Upper lobe of right lung (tissue), 1 donor: ENCODE measurements around the gene EXOC4. TPM values are rescaled to one million over a fixed set of nuclear protein-coding genes. Genes with fewer than 3 reads are reported as not detected.

Experiments
- ATAC-seq: fragments of 200-7000 bp; cut with Tn5 transposase; one replicate; pipeline ENCODE4 v1.9.1; 2020; ENCODE audit warnings: mild to moderate bottlenecking, moderate library complexity
- DNase-seq: peaks from one replicate; pipeline ENCODE4 v3.0.0-alpha.2; 2020
- H3K27ac ChIP-seq: fragments of 200-600 bp; one replicate; pipeline ENCODE4 v1.8.0; 2022
- H3K27me3 ChIP-seq: fragments of 200-600 bp; one replicate; pipeline ENCODE4 v1.8.0; 2022; ENCODE audit warnings: mild to moderate bottlenecking
- H3K36me3 ChIP-seq: fragments of 200-600 bp; one replicate; pipeline ENCODE4 v1.8.0; 2022
- H3K4me1 ChIP-seq: fragments of 200-600 bp; one replicate; pipeline ENCODE4 v1.8.0; 2022
- H3K4me3 ChIP-seq: fragments of 200-600 bp; one replicate; pipeline ENCODE4 v1.8.0; 2022; ENCODE audit warnings: mild to moderate bottlenecking
- H3K9me3 ChIP-seq: fragments of 200-600 bp; one replicate; pipeline ENCODE4 v1.8.0; 2022
- CTCF ChIP-seq: fragments of 200-600 bp; IDR thresholded peaks from one replicate; pipeline ENCODE4 v1.8.0; 2022; ENCODE audit warnings: antibody characterized with exemption
- intact Hi-C: fragments of 100-400 bp; cut with DNase I; formaldehyde crosslinking; loops from one replicate; pipeline ENCODE4 v1.11.0; 2022
- total RNA-seq: library from RNA; stranded (reverse); fragmentation: NEBNext Ultra II Directional; extraction: Animal tissue kit (Norgen Biotek cat#: 25700); gene quantifications from one replicate; pipeline ENCODE4 v1.2.1, GENCODE V29; 2021
- donor health status: DM: no; HTN: yes; CAD: no; lungs with severe emphysema.

The EXOC4 gene
- total RNA-seq, 1 donor from 2014 or later: 73.5 TPM

GRCh38 chr7:134013249-134013648 lies 760.4 kb downstream of the EXOC4 start:
- Histone ChIP-seq H3K27ac (no peak overlapping the region), H3K9me3 (no peaks in the 10 kb centered on the region), H3K36me3 (no peaks in the 10 kb centered on the region), H3K27me3 (no peaks in the 10 kb centered on the region), H3K4me1 (no peaks in the 10 kb centered on the region), H3K4me3 (no peak overlapping the region)
- no peak for ATAC-seq
- no peak for DNase-seq
- TF ChIP-seq CTCF: no peak
- intact Hi-C loops: no loop called here

- no peak overlapping the region for H3K27ac ChIP-seq
- no peaks in the 10 kb centered on the region for H3K9me3 ChIP-seq
- TF ChIP-seq CTCF: no peak
- no peaks in the 10 kb centered on the region for H3K4me1 ChIP-seq
- H3K36me3 ChIP-seq: no peaks in the 10 kb centered on the region
- ATAC-seq: no peak
- H3K4me3 ChIP-seq: no peak overlapping the region
- no peak for DNase-seq
- intact Hi-C loops: no loop called here
- H3K27me3 ChIP-seq: no peaks in the 10 kb centered on the region
Measured at GRCh38 chr7:134014935-134015334, 762.1 kb downstream of the EXOC4 start.

GRCh38 chr7:134016223-134016941 lies 763.5 kb downstream of the EXOC4 start:
- Histone ChIP-seq H3K27me3 (no peaks in the 10 kb centered on the region), H3K9me3 (no peaks in the 10 kb centered on the region), H3K4me1 (no peaks in the 10 kb centered on the region), H3K36me3 (no peaks in the 10 kb centered on the region), H3K27ac (no peak overlapping the region), H3K4me3 (no peak overlapping the region)
- intact Hi-C loops: no loop called here
- DNase-seq: no peak
- TF ChIP-seq CTCF: peak; percentile 62
- ATAC-seq: peak; percentile 36

- Histone ChIP-seq H3K27me3 (no peaks in the 10 kb centered on the region), H3K27ac (no peak overlapping the region), H3K36me3 (no peaks in the 10 kb centered on the region), H3K9me3 (no peaks in the 10 kb centered on the region), H3K4me3 (no peak overlapping the region), H3K4me1 (no peaks in the 10 kb centered on the region)
- DNase-seq (no peak), ATAC-seq (no peak)
- intact Hi-C loops: no loop called here
- no peak for TF ChIP-seq CTCF
Measured at GRCh38 chr7:134016942-134017303, 764.0 kb downstream of the EXOC4 start.

- H3K27me3 ChIP-seq: no peaks in the 10 kb centered on the region
- H3K36me3 ChIP-seq: no peaks in the 10 kb centered on the region
- no peak overlapping the region for H3K4me3 ChIP-seq
- no peak for ATAC-seq
- no peak overlapping the region for H3K27ac ChIP-seq
- no peak for DNase-seq
- no peak for TF ChIP-seq CTCF
- H3K9me3 ChIP-seq: no peaks in the 10 kb centered on the region
- intact Hi-C loops: no loop called here
- H3K4me1 ChIP-seq: no peaks in the 10 kb centered on the region
Measured at GRCh38 chr7:134018306-134018705, 765.4 kb downstream of the EXOC4 start.

- TF ChIP-seq CTCF: no peak
- intact Hi-C loops: no loop called here
- no peak overlapping the region for H3K4me3 ChIP-seq
- H3K27ac ChIP-seq: no peak overlapping the region
- DNase-seq (no peak), ATAC-seq (no peak)
- no peaks in the 10 kb centered on the region for H3K36me3 ChIP-seq
- no peaks in the 10 kb centered on the region for H3K27me3 ChIP-seq
- no peaks in the 10 kb centered on the region for H3K4me1 ChIP-seq
- no peaks in the 10 kb centered on the region for H3K9me3 ChIP-seq
Measured at GRCh38 chr7:134019251-134019650, 766.4 kb downstream of the EXOC4 start.
